GDM1 (cell line): ENCODE measurements around the gene APOL4.
"Not testable (repeated sequence)": the region's sequence is repeated elsewhere in the genome, so short reads cannot be mapped to it uniquely, and the experiment has no call there.

ENCODE experiments used
- DNase-seq: peaks from one replicate; lab custom pipeline; 2025; lab: John Stamatoyannopoulos, UW

Gene APOL4

DNA sequence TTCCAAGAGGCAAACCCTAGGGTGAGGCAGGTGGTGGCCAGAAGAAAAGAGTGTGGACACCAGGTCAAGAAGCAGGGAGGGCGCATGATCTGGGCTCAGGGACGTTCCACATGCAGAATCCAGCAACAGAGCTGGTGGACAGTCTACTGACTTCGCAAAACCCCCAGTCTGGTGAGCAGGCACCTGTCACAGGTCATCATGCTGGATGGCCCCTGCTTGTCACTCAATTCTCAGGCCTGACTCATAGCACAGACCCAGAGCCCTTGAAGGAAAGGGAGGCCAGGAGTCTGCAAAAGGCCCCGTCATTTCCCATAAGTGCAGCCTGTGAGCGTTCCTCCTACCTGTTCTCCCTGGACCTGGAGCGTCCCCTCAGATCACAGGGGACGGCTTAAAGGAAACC, 18.2 kb downstream of the APOL4 start:
- DNase-seq = no peak

- no peak for DNase-seq
Measured at GRCh38 chr22:36182857-36183256, 18.8 kb downstream of the APOL4 start.

GRCh38 chr22:36182056-36182455, 19.6 kb downstream of the APOL4 start:
- no peak for DNase-seq

GRCh38 chr22:36180928-36181327, 20.7 kb downstream of the APOL4 start:
- no peak for DNase-seq

DNA sequence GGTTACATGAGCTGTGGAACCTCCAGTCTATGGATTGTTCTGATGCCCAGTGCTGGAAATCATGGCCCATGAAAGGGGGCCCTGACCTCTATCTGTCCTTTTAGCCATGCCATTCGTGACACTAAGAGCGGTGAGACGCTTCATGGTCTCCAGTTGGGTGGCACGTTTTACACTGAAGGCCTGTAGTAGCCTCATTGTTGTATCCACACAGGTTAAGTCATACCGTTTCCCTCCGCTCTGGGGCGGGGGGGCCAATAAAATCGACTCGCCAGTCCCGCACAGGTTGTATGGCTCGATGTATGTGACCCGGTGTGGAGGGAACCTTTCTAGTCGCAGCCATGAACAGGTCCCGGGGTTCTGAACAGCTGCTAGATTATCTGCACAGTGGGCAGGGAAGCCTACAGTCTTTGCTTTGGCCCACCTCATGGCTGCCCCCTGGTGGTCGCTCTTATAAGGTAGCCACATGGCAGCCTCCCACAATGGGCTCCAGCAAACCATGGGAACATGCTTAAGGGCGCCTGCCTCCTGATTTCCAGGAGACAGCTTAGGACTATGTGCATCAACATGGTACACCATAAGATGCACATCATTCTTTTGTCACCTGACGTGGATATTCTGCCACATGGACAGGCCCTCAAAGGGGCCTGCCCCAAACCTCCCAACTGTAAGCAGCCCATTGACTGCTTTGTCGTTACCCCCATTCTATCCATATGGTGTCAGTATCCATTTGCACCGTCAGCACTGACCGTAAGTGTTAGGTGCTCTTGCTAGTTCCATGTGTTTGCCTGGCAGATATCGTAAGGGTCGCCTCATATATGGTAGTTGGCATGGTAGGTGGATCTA, 21.4 kb downstream of the APOL4 start:
- peak; percentile 58 for DNase-seq

- DNase-seq = no peak
Measured at GRCh38 chr22:36177160-36177559, 24.4 kb downstream of the APOL4 start.

DNA sequence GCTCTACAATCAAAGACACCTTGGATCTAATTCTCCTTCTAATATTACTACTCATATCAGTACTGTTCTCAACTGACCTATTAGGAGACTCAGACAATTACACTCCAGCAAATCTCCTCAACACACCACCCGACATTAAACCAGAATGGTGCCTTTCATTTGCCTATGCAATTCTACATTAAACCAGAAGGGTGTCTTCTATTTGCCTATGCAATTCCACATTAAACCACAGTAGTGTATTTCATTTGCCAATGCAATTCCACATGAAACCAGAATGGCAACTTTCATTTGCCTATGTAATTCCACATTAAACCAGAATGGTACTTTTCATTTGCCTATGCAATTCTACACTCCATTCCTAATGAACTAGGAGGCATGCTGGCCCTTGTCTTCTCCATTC, 25.7 kb downstream of the APOL4 start:
- no peak for DNase-seq

DNA sequence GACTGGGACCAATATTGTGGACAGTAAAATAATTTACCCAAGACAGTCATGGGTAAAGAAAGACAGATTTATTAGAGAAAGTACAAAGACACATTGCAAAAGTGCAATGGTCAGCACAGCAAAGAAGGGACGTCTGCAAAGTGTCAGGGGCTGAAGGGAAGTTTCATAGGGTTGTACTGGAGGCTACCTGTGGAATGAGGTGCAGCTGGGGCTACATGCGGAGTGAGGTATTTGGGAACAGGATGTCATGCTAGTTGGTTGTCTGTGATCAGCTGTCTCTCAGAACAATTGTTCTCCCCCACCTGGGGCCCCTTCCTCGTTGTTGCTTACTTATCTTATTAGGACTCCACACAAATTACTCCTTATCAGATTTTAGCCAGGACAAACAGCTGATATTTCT, 29.7 kb downstream of the APOL4 start:
- no peak for DNase-seq

GRCh38 chr22:36166518-36167220, 34.9 kb downstream of the APOL4 start:
- no peak for DNase-seq

GRCh38 chr22:36166086-36166485, 35.5 kb downstream of the APOL4 start:
- no peak for DNase-seq

DNA sequence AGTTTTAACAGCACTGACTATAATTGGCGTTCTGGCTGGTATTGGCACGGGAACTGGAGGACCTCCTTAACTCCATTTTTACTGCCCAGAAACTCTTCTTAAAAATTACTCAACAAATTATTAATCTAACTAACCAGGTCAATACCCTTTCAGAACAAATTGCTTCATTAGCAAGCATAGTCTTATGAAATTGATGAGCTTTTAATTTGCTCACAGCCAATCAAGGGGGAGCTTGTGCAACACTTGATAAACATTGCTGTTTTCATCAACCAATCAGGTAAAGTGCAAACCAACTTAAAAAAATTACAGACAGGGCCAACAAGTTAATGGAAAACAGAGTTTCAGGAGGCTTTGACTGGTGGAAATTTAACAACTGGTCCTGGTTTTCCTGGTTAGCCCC, 36.5 kb downstream of the APOL4 start:
- no peak for DNase-seq

DNA sequence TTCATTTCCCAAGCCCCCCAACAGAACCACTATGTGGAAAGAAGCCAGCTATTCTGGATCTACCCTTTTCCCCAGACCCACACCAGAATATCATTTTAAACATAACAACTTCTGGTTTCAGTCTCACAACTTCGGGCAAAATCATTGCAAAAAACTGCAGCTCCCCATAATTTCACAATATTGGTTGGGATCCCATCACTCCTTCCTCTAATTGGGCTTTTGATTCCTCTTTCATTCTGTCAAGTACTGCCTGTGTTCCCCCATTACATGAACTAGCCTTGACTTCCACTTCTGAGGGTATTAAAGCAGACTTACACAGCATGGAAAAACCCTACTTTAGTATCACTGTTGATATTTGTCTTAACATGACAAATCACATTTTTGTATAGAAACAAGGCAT, 37.0 kb downstream of the APOL4 start:
- no peak for DNase-seq

GRCh38 chr22:36163497-36163896, 38.1 kb downstream of the APOL4 start:
- DNase-seq = no peak

- DNase-seq = no peak
Measured at GRCh38 chr22:36162127-36163034, 39.2 kb downstream of the APOL4 start.

DNA sequence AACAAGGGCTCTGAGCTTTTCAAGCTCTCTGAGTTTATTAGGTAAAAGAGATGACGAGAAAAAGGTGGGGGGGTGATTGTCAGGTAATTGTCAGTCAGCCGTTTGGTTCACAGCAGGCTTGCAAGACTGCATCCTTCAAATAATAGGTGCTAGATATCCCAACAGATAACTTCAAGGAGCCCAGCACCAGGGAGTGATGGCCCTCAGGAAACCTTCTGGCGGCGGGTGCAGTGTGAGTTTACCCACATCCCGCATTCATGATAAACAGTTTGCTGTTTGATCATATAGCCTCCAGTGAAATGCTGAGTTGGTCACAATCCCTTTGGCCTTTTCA, 39.8 kb downstream of the APOL4 start:
- not testable (repeated sequence) for DNase-seq

DNA sequence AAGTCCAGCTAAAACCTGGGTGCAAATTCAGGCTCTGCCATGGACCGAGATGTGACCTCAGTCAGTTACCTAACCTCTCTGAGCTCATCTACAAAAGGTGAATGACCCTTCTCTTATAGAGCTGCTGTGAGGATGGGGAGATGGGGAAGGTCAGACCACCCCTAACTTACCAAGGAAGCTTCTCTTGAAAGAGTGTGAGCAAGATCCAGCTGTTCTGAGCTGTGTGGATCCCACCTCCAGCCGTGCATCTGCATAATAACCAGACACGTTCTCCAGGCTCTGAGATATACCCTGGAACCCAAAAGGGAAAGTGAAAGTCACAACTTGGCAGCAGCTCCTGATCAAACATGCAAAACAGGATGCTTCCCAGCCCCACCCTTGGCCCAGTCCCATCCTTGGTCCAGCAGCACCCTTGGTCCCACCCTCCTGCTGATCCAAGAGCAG, 41.1 kb downstream of the APOL4 start, which contains the start of gene APOL3:
Gene APOL3, minus strand, starts transcription at position 257 of the 444 bp plus-strand sequence. CDS start 11,700 bp downstream, outside the sequence.
- DNase-seq = peak; percentile 32

- peak; percentile 77 for DNase-seq
Measured at GRCh38 chr22:36156515-36157419, 44.8 kb downstream of the APOL4 start.

DNA sequence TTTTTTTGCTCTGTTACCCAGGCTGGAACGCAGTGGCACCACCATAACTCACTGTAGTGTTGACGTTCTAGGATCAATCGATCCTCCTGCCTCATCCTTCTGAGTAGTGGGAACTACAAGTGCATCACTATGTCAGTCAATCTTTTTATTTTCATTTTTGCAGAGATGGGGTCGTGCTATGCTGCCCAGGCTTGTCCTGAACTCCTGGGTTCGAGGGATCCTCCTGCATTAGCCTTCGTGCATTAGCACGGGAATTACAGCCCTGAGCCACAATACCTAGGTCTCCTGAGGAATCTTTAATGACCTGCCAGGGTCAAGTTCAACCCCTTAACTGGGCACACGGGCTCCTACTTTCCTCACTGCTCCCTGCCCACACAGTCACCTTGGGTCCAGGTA, 45.5 kb downstream of the APOL4 start:
- DNase-seq = no peak

DNA sequence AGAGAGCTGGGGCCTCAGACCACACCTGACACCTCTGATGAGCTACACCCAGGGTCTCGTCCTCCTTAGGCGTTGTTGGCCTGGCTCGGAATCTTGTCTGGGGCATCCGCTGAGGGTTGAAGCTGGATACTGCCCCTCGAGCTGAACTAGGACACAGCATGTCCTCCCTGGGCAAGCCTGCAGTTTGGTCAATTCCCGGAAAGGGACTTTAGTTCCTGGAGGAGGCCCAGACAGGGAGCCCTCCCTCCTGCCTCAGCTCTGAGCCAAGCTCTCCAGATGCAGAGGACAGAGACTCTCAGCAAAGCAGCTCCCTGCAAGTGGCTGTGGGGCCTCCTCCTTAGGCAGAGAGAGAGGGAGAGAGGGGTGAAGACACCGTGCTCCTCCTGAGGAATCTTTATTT, 45.9 kb downstream of the APOL4 start:
- no peak for DNase-seq

- no peak for DNase-seq
Measured at GRCh38 chr22:36154423-36154945, 47.1 kb downstream of the APOL4 start.
